GM19351 (cell line): ENCODE data around the gene CREB3L2.
"Not testable (repeated sequence)": the region's sequence is repeated elsewhere in the genome, so short reads cannot be mapped to it uniquely, and the experiment has no call there.

Experiments
- ATAC-seq: cut with Tn5 transposase; IDR thresholded peaks from one replicate; pipeline ENCODE4 v1.9.1; 2021; ENCODE audit warnings: mild to moderate bottlenecking, moderate library complexity; ENCODE audit not compliant: unreplicated experiment

The CREB3L2 gene

GRCh38 chr7:138014686-138015085, 12.8 kb upstream of the CREB3L2 start:
- no peak for ATAC-seq

GRCh38 chr7:138014201-138014600, 12.3 kb upstream of the CREB3L2 start:
- ATAC-seq = not testable (repeated sequence)

GRCh38 chr7:138009350-138009653, 7.4 kb upstream of the CREB3L2 start:
- ATAC-seq = no peak

- peak; percentile 76 for ATAC-seq
These were observed 6.9 kb upstream of the CREB3L2 start for GRCh38 chr7:138008588-138009349.

GRCh38 chr7:138008019-138008587, 6.2 kb upstream of the CREB3L2 start:
- no peak for ATAC-seq

- ATAC-seq = no peak
These were observed 4.2 kb upstream of the CREB3L2 start for GRCh38 chr7:138006106-138006505.

- ATAC-seq = no peak
These were observed 3.0 kb upstream of the CREB3L2 start for GRCh38 chr7:138004936-138005335.

- ATAC-seq = no peak
These were observed 2.2 kb upstream of the CREB3L2 start for GRCh38 chr7:138004046-138004445.

- ATAC-seq = no peak
These were observed 923 bp upstream of the CREB3L2 start for GRCh38 chr7:138002828-138003189.

- peak; percentile 93 for ATAC-seq
These were observed 376 bp upstream of the CREB3L2 start for GRCh38 chr7:138002096-138002827.

GRCh38 chr7:138000081-138000701, 1.7 kb downstream of the CREB3L2 start:
- no peak for ATAC-seq

GRCh38 chr7:137999496-138000080, 2.3 kb downstream of the CREB3L2 start:
- no peak for ATAC-seq

- no peak for ATAC-seq
These were observed 3.6 kb downstream of the CREB3L2 start for GRCh38 chr7:137998250-137998649.

- ATAC-seq = no peak
These were observed 5.0 kb downstream of the CREB3L2 start for GRCh38 chr7:137996871-137997270.

GRCh38 chr7:137996386-137996851, 5.5 kb downstream of the CREB3L2 start:
- ATAC-seq = no peak

- no peak for ATAC-seq
These were observed 7.7 kb downstream of the CREB3L2 start for GRCh38 chr7:137994216-137994615.

GRCh38 chr7:137993395-137993743, 8.5 kb downstream of the CREB3L2 start:
- no peak for ATAC-seq

GRCh38 chr7:137992550-137993394, 9.1 kb downstream of the CREB3L2 start:
- peak; percentile 56 for ATAC-seq

GRCh38 chr7:137992104-137992549, 9.8 kb downstream of the CREB3L2 start:
- ATAC-seq = no peak

GRCh38 chr7:137990251-137990941, 11.5 kb downstream of the CREB3L2 start:
- no peak for ATAC-seq
